ENCODE results near the gene ATP6V0E2.
A peak's percentile ranks its signal among the peaks of the same experiment; 100 is the strongest.

Gene ATP6V0E2

GRCh38 chr7:149838992-149839408 is 34.8 kb upstream of the ATP6V0E2 start:
- DNase-seq = no peak

- DNase-seq = no peak
These were observed 33.8 kb upstream of the ATP6V0E2 start for GRCh38 chr7:149839933-149840332.

GRCh38 chr7:149843566-149843965 is 30.2 kb upstream of the ATP6V0E2 start:
- DNase-seq = no peak

- DNase-seq = no peak
These were observed 29.3 kb upstream of the ATP6V0E2 start for GRCh38 chr7:149844445-149844844.

GRCh38 chr7:149845257-149845980 is 28.4 kb upstream of the ATP6V0E2 start:
- no peak for DNase-seq

GRCh38 chr7:149846021-149846420 is 27.7 kb upstream of the ATP6V0E2 start:
- DNase-seq = no peak

GRCh38 chr7:149846436-149847046 is 27.2 kb upstream of the ATP6V0E2 start:
- no peak for DNase-seq

- DNase-seq = no peak
These were observed 24.6 kb upstream of the ATP6V0E2 start for GRCh38 chr7:149849174-149849573.

GRCh38 chr7:149850007-149850594 is 23.7 kb upstream of the ATP6V0E2 start:
- DNase-seq = no peak

GRCh38 chr7:149850716-149851115 is 23.1 kb upstream of the ATP6V0E2 start:
- DNase-seq = no peak

- DNase-seq = no peak
These were observed 22.3 kb upstream of the ATP6V0E2 start for GRCh38 chr7:149851449-149851848.

GRCh38 chr7:149853157-149853556 is 20.6 kb upstream of the ATP6V0E2 start:
- DNase-seq = no peak

GRCh38 chr7:149854611-149855360 is 19.0 kb upstream of the ATP6V0E2 start:
- DNase-seq = peak; percentile 87

GRCh38 chr7:149855361-149856305 is 18.1 kb upstream of the ATP6V0E2 start:
- peak; percentile 67 for DNase-seq

GRCh38 chr7:149856583-149856982 is 17.2 kb upstream of the ATP6V0E2 start:
- no peak for DNase-seq

- DNase-seq = no peak
These were observed 14.4 kb upstream of the ATP6V0E2 start for GRCh38 chr7:149859369-149859768.

- no peak for DNase-seq
These were observed 13.9 kb upstream of the ATP6V0E2 start for GRCh38 chr7:149859876-149860275.

GRCh38 chr7:149860821-149861727 is 12.7 kb upstream of the ATP6V0E2 start:
- DNase-seq = no peak

- no peak for DNase-seq
These were observed 12.1 kb upstream of the ATP6V0E2 start for GRCh38 chr7:149861728-149862045.

- DNase-seq = no peak
These were observed 11.6 kb upstream of the ATP6V0E2 start for GRCh38 chr7:149862156-149862555.

- DNase-seq = no peak
These were observed 10.3 kb upstream of the ATP6V0E2 start for GRCh38 chr7:149863500-149863899.
